ENCODE data around the gene USHBP1. TPM values are rescaled to one million over a fixed set of nuclear protein-coding genes. Genes with fewer than 3 reads are reported as not detected.

Gene USHBP1
- polyA plus RNA-seq, 1 donor from 2014 or later, result 0.59 TPM

GRCh38 chr19:17255150-17255621 is 9.4 kb downstream of the USHBP1 start:
- Histone ChIP-seq H3K9me2 (ENCODE audit: insufficient read depth, low read length) (no peaks in the 10 kb centered on the region), H3K27ac (ENCODE audit: low read length) (no peak overlapping the region), H3K36me3 (ENCODE audit: insufficient read depth, low read length) (no peaks in the 10 kb centered on the region), H2AFZ (ENCODE audit: low read depth, low read length) (no peak overlapping the region), H3K27me3 (ENCODE audit: insufficient read depth, low read depth, low read length) (no peaks in the 10 kb centered on the region), H3K4me2 (ENCODE audit: low read length) (no peak overlapping the region), H3K9me3 (ENCODE audit: low read length) (peaks cover 8% of the 10 kb centered on the region), H3F3A (ENCODE audit: insufficient read depth, low read length, poor library complexity, severe bottlenecking) (no peaks in the 10 kb centered on the region), H3K79me2 (replicated peaks; ENCODE audit: insufficient read depth, low read length) (no peaks in the 10 kb centered on the region), H3K9ac (ENCODE audit: low read length) (no peak overlapping the region), H3K4me3 (ENCODE audit: low read length) (no peak overlapping the region), H4K20me1 (ENCODE audit: insufficient read depth) (no peaks in the 10 kb centered on the region)
- TF ChIP-seq CTCF (IDR thresholded peaks at IDR 0.05; ENCODE audit: poor library complexity, severe bottlenecking), result no peak

DNA sequence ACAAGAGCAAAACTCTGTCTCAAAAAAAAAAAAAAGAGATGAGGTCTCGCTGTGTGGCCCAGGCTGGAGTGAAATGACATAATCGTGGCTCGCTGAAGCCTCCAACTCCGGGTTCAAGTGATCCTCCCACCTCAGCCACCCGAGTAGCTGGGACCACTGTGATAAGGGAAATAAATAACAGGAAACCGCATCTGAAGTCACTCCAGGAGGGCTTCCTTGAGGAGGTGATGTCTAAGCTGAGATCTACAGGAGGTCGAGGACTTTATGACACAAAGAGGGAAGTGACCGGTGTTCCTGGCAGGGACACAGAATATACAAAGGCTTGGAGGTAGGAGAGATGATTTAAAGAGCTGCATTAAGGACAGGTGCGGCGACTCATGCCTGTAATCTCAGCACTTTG is 9.9 kb downstream of the USHBP1 start:
- Histone ChIP-seq H2AFZ (ENCODE audit: low read depth, low read length) (no peak overlapping the region), H3K9ac (ENCODE audit: low read length) (no peak overlapping the region), H3K9me2 (ENCODE audit: insufficient read depth, low read length) (no peaks in the 10 kb centered on the region), H3K27me3 (ENCODE audit: insufficient read depth, low read depth, low read length) (no peaks in the 10 kb centered on the region), H3K4me2 (ENCODE audit: low read length) (no peak overlapping the region), H3K9me3 (ENCODE audit: low read length) (peaks cover 7% of the 10 kb centered on the region), H3K79me2 (replicated peaks; ENCODE audit: insufficient read depth, low read length) (no peaks in the 10 kb centered on the region), H4K20me1 (ENCODE audit: insufficient read depth) (no peaks in the 10 kb centered on the region), H3K36me3 (ENCODE audit: insufficient read depth, low read length) (no peaks in the 10 kb centered on the region), H3K27ac (ENCODE audit: low read length) (no peak overlapping the region), H3F3A (ENCODE audit: insufficient read depth, low read length, poor library complexity, severe bottlenecking) (no peaks in the 10 kb centered on the region), H3K4me3 (ENCODE audit: low read length) (no peak overlapping the region)
- TF ChIP-seq POLR2AphosphoS5 (IDR thresholded peaks at IDR 0.05) (no peak), SMC3 (conservative IDR thresholded peaks at IDR 0.05; ENCODE audit: poor library complexity) (no peak), RAD21 (conservative IDR thresholded peaks at IDR 0.05) (no peak), TAF1 (IDR thresholded peaks at IDR 0.05; ENCODE audit: low read depth) (no peak), MXI1 (conservative IDR thresholded peaks at IDR 0.05; ENCODE audit: poor library complexity, severe bottlenecking) (no peak), EP300 (conservative IDR thresholded peaks at IDR 0.05; ENCODE audit: poor library complexity, severe bottlenecking) (no peak), CTCF (IDR thresholded peaks at IDR 0.05; ENCODE audit: poor library complexity, severe bottlenecking) (no peak), EZH2 (IDR thresholded peaks at IDR 0.05; ENCODE audit: borderline replicate concordance, insufficient read depth, low read length, poor library complexity, severe bottlenecking) (no peak)
- TF ChIP-seq, protein P1, sequence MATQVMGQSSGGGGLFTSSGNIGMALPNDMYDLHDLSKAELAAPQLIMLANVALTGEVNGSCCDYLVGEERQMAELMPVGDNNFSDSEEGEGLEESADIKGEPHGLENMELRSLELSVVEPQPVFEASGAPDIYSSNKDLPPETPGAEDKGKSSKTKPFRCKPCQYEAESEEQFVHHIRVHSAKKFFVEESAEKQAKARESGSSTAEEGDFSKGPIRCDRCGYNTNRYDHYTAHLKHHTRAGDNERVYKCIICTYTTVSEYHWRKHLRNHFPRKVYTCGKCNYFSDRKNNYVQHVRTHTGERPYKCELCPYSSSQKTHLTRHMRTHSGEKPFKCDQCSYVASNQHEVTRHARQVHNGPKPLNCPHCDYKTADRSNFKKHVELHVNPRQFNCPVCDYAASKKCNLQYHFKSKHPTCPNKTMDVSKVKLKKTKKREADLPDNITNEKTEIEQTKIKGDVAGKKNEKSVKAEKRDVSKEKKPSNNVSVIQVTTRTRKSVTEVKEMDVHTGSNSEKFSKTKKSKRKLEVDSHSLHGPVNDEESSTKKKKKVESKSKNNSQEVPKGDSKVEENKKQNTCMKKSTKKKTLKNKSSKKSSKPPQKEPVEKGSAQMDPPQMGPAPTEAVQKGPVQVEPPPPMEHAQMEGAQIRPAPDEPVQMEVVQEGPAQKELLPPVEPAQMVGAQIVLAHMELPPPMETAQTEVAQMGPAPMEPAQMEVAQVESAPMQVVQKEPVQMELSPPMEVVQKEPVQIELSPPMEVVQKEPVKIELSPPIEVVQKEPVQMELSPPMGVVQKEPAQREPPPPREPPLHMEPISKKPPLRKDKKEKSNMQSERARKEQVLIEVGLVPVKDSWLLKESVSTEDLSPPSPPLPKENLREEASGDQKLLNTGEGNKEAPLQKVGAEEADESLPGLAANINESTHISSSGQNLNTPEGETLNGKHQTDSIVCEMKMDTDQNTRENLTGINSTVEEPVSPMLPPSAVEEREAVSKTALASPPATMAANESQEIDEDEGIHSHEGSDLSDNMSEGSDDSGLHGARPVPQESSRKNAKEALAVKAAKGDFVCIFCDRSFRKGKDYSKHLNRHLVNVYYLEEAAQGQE (IDR thresholded peaks at IDR 0.05; ENCODE audit: borderline replicate concordance), result no peak
